ENCODE measurements around the gene LPP.

The LPP gene

DNA sequence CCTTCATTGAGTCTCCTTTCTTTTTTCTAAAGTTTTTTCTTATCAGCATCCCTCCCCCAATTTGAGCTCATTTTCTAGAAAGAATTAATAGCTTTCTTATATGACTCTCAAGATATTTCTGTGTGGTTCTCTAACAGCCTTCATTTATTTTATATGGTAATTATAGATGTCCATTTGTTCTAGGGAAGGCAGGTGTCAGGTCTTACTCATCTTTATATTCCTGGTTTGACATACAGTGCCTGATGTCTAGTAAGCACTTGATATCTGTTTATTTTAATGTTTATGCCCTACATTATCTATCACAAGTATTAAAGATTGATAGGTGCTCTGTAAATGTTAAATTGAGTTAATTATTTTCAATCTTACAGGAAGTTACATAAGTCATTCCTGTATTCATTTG lies 591.1 kb downstream of the LPP start:
- no peak for TF ChIP-seq EZH2phosphoT487 (IDR thresholded peaks at IDR 0.05; ENCODE audit: borderline replicate concordance, low read length)
- TF ChIP-seq, protein P1, sequence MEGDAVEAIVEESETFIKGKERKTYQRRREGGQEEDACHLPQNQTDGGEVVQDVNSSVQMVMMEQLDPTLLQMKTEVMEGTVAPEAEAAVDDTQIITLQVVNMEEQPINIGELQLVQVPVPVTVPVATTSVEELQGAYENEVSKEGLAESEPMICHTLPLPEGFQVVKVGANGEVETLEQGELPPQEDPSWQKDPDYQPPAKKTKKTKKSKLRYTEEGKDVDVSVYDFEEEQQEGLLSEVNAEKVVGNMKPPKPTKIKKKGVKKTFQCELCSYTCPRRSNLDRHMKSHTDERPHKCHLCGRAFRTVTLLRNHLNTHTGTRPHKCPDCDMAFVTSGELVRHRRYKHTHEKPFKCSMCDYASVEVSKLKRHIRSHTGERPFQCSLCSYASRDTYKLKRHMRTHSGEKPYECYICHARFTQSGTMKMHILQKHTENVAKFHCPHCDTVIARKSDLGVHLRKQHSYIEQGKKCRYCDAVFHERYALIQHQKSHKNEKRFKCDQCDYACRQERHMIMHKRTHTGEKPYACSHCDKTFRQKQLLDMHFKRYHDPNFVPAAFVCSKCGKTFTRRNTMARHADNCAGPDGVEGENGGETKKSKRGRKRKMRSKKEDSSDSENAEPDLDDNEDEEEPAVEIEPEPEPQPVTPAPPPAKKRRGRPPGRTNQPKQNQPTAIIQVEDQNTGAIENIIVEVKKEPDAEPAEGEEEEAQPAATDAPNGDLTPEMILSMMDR (IDR thresholded peaks at IDR 0.05; ENCODE audit: low read depth, low read length, poor library complexity, severe bottlenecking) = no peak

DNA sequence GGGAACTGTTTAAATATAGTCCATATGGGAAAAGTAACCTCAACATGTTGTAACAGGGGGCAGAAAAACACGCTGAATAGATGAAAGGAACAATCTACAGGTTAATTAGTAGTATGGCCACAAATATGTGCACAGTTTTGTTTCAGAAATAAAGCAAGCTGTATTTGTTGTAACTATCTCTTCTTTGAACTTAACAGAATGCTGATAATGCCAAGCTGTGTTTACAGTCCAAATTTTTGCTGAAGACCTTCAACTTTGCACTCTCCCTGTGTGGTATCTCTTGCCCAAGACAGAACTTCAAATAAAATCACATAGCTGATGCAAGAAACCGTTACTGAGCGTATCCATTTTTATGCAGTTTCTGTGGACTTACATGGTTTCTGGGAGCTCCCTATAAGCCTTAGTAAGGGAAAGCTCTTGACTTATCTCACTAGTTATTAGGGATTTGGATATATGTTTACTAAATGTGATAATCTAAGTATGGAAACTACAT lies 592.4 kb downstream of the LPP start:
- Histone ChIP-seq H3K4me2 (ENCODE audit: low read length) (no peak overlapping the region), H3K9me3 (ENCODE audit: control insufficient read depth, insufficient read depth, low read length) (0 out of 2 replicates have a peak, but pooled peaks cover 3% of the 10 kb centered on the region), H3K4me1 (ENCODE audit: control insufficient read depth, low read length) (peaks cover 51% of the 10 kb centered on the region), H3K79me2 (ENCODE audit: control insufficient read depth, low read length) (no peaks in the 10 kb centered on the region), H3K9me2 (replicated peaks; ENCODE audit: control insufficient read depth, low read length) (no peaks in the 10 kb centered on the region), H4K20me1 (ENCODE audit: control insufficient read depth, insufficient read depth, low read depth, low read length) (no peaks in the 10 kb centered on the region), H3K36me3 (ENCODE audit: control insufficient read depth, low read length) (peaks cover 16% of the 10 kb centered on the region), H3K27me3 (ENCODE audit: control insufficient read depth, low read length) (no peaks in the 10 kb centered on the region), H3K4me3 (ENCODE audit: low read length) (no peak overlapping the region), H3F3A (ENCODE audit: control insufficient read depth, insufficient read depth) (0 out of 2 replicates have a peak, but pooled peaks cover 2% of the 10 kb centered on the region), H3K27ac (ENCODE audit: low read depth, low read length) (no peak overlapping the region)
- TF ChIP-seq, protein P1 (IDR thresholded peaks at IDR 0.05; ENCODE audit: low read depth, low read length, poor library complexity, severe bottlenecking) = no peak
- TF ChIP-seq EZH2phosphoT487 (IDR thresholded peaks at IDR 0.05; ENCODE audit: borderline replicate concordance, low read length) = no peak

More for the DNA sequence above, 591.1 kb downstream of the LPP start:
- no peaks in the 10 kb centered on the region for H3K79me2 ChIP-seq (ENCODE audit: control insufficient read depth, low read length)
- H3K9me2 ChIP-seq (replicated peaks; ENCODE audit: control insufficient read depth, low read length) = no peaks in the 10 kb centered on the region
- H3K4me1 ChIP-seq (ENCODE audit: control insufficient read depth, low read length) = peaks cover 51% of the 10 kb centered on the region
- 0 out of 2 replicates have a peak, but pooled peaks cover 2% of the 10 kb centered on the region for H3F3A ChIP-seq (ENCODE audit: control insufficient read depth, insufficient read depth)
- 0 out of 2 replicates have a peak, but pooled peaks cover 3% of the 10 kb centered on the region for H3K9me3 ChIP-seq (ENCODE audit: control insufficient read depth, insufficient read depth, low read length)
- H3K36me3 ChIP-seq (ENCODE audit: control insufficient read depth, low read length) = peaks cover 5% of the 10 kb centered on the region
- no peaks in the 10 kb centered on the region for H4K20me1 ChIP-seq (ENCODE audit: control insufficient read depth, insufficient read depth, low read depth, low read length)
- no peak overlapping the region for H3K4me3 ChIP-seq (ENCODE audit: low read length)
- no peak overlapping the region for H3K4me2 ChIP-seq (ENCODE audit: low read length)
- no peak overlapping the region for H3K27ac ChIP-seq (ENCODE audit: low read depth, low read length)
- no peaks in the 10 kb centered on the region for H3K27me3 ChIP-seq (ENCODE audit: control insufficient read depth, low read length)

DNA sequence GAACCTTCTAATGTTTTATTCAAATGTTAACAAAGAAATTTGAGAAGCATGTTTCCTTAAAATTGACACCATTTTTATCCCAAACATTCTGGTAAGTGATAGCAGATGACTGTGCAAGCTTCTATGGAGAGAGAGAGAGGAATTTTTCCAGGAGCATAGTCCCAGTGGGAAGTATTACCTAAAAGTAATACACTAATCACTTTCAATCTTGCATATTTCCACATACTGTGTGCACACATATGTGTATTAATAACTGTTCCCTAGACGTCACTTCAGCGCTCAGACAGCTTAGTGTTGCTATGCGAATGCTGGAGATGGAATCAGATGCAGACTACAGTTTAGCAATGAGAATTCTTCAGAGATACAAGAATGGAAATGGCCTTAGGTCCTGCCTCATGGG lies 593.5 kb downstream of the LPP start:
- Histone ChIP-seq H3K79me2 (ENCODE audit: control insufficient read depth, low read length) (no peaks in the 10 kb centered on the region), H3K4me1 (ENCODE audit: control insufficient read depth, low read length) (peaks cover 61% of the 10 kb centered on the region)
- no peak for TF ChIP-seq EZH2phosphoT487 (IDR thresholded peaks at IDR 0.05; ENCODE audit: borderline replicate concordance, low read length)
- TF ChIP-seq, protein P1 (IDR thresholded peaks at IDR 0.05; ENCODE audit: low read depth, low read length, poor library complexity, severe bottlenecking) = no peak

More for the DNA sequence above, 593.5 kb downstream of the LPP start:
- no peak overlapping the region for H3K27ac ChIP-seq (ENCODE audit: low read depth, low read length)
- peaks cover 16% of the 10 kb centered on the region for H3K36me3 ChIP-seq (ENCODE audit: control insufficient read depth, low read length)
- no peaks in the 10 kb centered on the region for H3K27me3 ChIP-seq (ENCODE audit: control insufficient read depth, low read length)
- no peaks in the 10 kb centered on the region for H3K9me2 ChIP-seq (replicated peaks; ENCODE audit: control insufficient read depth, low read length)
- H4K20me1 ChIP-seq (ENCODE audit: control insufficient read depth, insufficient read depth, low read depth, low read length) = no peaks in the 10 kb centered on the region
- H3K4me2 ChIP-seq (ENCODE audit: low read length) = no peak overlapping the region
- H3K4me3 ChIP-seq (ENCODE audit: low read length) = no peak overlapping the region
- peaks cover 2% of the 10 kb centered on the region; the same call in 1 of the 2 replicates for H3F3A ChIP-seq (ENCODE audit: control insufficient read depth, insufficient read depth)
- H3K9me3 ChIP-seq (ENCODE audit: control insufficient read depth, insufficient read depth, low read length) = 0 out of 2 replicates have a peak, but pooled peaks cover 3% of the 10 kb centered on the region
